Measurements from ENCODE around the gene SOBP.

- TF ChIP-seq CTCF (IDR thresholded peaks at IDR 0.05) (no peak), ZFX (IDR thresholded peaks at IDR 0.05; ENCODE audit: borderline replicate concordance) (no peak)
Measured at GRCh38 chr6:107578642-107579341, 88.9 kb downstream of the SOBP start.

All from 22Rv1 (cell line).